Loucy (cell line): ENCODE results near the gene SCGB2A2.

Source experiments
- CTCF ChIP-seq: fragments of 200-600 bp; sonication (generic); conservative IDR thresholded peaks from 2 replicates; pipeline ENCODE4 v1.5.1; 2014; ENCODE audit warnings: mild to moderate bottlenecking, antibody characterized with exemption, low read length
- EZH2phosphoT487 ChIP-seq: fragments of 200-600 bp; IDR thresholded peaks from 2 replicates; pipeline ENCODE4 v1.6.1; 2018; ENCODE audit warnings: antibody characterized with exemption, mild to moderate bottlenecking, moderate library complexity, borderline replicate concordance

DNA sequence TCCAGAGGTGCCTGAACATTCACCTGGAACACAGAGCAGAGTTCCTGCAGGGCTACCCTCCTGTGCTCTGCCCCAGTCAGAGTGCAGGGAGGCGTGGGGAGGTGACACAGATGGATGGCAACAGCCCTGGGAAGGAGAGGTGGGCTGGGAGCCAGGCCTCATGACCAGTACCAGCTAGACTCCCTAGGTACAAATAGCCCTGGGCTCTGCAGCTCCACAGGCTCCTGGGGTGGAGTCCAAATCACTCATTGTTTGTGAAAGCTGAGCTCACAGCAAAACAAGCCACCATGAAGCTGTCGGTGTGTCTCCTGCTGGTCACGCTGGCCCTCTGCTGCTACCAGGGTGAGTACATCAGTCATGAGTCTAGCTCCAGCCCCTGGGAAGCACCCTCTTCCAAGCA lies 27.9 kb upstream of the SCGB2A2 start, which contains the start of gene SCGB1D2:
- TF ChIP-seq CTCF: no peak
- no peak for TF ChIP-seq EZH2phosphoT487
